Panc1 (cell line): ENCODE results near the gene SCYL1.

ENCODE experiments used
- POLR2AphosphoS5 ChIP-seq: IDR thresholded peaks from 2 replicates; pipeline ENCODE4 v1.6.1; 2012; ENCODE audit warnings: mild to moderate bottlenecking, low read depth, low read length, moderate library complexity
- TF ChIP-seq, protein P1 (sequence below): fragments of 450-650 bp; IDR thresholded peaks from 2 replicates; pipeline ENCODE4 v1.5.1; 2017; ENCODE audit warnings: mild to moderate bottlenecking

DNA sequence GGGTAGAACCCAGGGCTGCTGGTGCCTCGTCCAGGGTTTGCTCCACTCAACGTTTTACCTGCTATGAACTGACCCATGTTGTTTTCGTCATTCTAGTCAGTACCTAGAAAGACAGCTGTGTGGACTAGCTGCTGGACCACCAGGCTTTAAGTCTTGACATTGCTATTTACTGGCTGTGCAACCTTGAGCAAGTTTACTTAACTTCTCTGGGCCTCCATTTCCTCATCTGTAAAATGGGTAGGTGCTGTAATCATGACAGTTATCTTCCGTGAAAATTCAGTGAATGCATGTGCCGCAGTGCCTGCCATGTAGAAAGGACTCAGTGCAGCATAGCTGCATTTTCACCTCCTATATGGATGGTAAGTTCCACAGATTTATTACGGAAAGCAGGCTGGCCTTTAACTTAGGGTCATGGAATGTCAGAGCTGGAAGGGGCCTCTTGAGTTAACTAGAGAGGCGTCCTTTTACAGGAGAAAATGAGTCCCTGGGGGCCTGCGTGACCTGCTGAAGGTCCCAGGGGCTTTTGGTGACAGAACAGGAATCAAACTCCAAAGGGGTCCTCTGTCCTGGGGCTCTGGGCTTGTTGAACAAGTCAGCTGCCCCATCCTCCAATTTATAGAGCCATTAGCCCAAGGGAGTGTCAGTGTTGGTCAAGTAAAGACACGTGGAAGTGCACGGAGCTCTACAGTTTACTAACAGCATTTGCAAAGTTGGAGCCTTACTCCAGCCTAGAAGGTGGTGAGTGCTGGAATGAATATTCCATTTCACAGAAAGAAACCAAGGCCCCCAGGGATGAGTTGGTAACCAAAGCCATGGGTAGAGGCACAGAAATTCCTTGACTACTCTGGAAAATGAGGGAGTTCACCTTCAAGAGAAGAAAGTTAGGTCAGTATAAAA, 38.1 kb upstream of the SCYL1 start:
- TF ChIP-seq, protein P1, sequence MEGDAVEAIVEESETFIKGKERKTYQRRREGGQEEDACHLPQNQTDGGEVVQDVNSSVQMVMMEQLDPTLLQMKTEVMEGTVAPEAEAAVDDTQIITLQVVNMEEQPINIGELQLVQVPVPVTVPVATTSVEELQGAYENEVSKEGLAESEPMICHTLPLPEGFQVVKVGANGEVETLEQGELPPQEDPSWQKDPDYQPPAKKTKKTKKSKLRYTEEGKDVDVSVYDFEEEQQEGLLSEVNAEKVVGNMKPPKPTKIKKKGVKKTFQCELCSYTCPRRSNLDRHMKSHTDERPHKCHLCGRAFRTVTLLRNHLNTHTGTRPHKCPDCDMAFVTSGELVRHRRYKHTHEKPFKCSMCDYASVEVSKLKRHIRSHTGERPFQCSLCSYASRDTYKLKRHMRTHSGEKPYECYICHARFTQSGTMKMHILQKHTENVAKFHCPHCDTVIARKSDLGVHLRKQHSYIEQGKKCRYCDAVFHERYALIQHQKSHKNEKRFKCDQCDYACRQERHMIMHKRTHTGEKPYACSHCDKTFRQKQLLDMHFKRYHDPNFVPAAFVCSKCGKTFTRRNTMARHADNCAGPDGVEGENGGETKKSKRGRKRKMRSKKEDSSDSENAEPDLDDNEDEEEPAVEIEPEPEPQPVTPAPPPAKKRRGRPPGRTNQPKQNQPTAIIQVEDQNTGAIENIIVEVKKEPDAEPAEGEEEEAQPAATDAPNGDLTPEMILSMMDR, result no peak
- TF ChIP-seq POLR2AphosphoS5, result no peak
